SK-N-SH (cell line): Measurements from ENCODE around the gene LBX1. TPM values are rescaled to one million over a fixed set of nuclear protein-coding genes. Genes with fewer than 3 reads are reported as not detected.

Source experiments
- CTCF ChIA-PET: fragments of 300-600, 350-600 bp; formaldehyde crosslinking; extraction: SDS; loops from one replicate; lab custom pipeline; 2021; lab: Yijun Ruan, JAX
- POLR2A ChIA-PET: fragments of 350-600 bp; sonication (Branson Sonifier 250); formaldehyde crosslinking; extraction: SDS; loops from one replicate; lab custom pipeline; 2020; ENCODE audit warnings: antibody characterized with exemption, inconsistent platforms; lab: Yijun Ruan, JAX
- DNase-seq: peaks from one replicate; pipeline ENCODE4 v3.0.0; 2012
- H2AFZ ChIP-seq: fragments of 200-600 bp; sonication (generic); 2 replicates; pipeline ENCODE4 v1.8.1; 2016; ENCODE audit warnings: antibody characterized with exemption, mild to moderate bottlenecking, low read depth
- H3F3A ChIP-seq: fragments of 200-600 bp; sonication (generic); replicated peaks from 2 replicates; pipeline ENCODE3; 2016; ENCODE audit warnings: antibody characterized with exemption, mild to moderate bottlenecking; ENCODE audit not compliant: insufficient read depth
- H3K27ac ChIP-seq, 2 experiments: fragments of 200-500 bp in 1 of 2; fragments of 200-600 bp in 1 of 2; sonication (Bioruptor generic) in 1 of 2; sonication (generic), shearing (Covaris generic) in 1 of 2; 2 replicates each; pipeline versions ENCODE4 v1.5.1 to v1.6.1; 2014 to 2016; ENCODE audit warnings: low read depth in 2 of 2, inconsistent platforms in 1 of 2, low read length in 1 of 2, mild to moderate bottlenecking in 1 of 2, mixed read lengths in 1 of 2
- H3K27me3 ChIP-seq: fragments of 200-600 bp; sonication (generic), shearing (Covaris generic); 2 replicates; pipeline ENCODE4 v1.6.1; 2016; ENCODE audit warnings: mixed run types; ENCODE audit not compliant: insufficient read depth
- H3K36me3 ChIP-seq, 2 experiments: fragments of 200-500 bp in 1 of 2; fragments of 200-600 bp in 1 of 2; sonication (Bioruptor generic) in 1 of 2; sonication (generic) in 1 of 2; replicated peaks in 1 of 2; 2 replicates each; pipeline versions ENCODE3 to v1.5.1; 2014 to 2016; ENCODE audit warnings: low read length in 1 of 2, mild to moderate bottlenecking in 1 of 2; ENCODE audit not compliant: insufficient read depth in 2 of 2, control insufficient read depth in 1 of 2
- H3K4me1 ChIP-seq, 2 experiments: fragments of 200-500 bp in 1 of 2; fragments of 200-600 bp in 1 of 2; sonication (Bioruptor generic) in 1 of 2; sonication (generic), shearing (Covaris generic) in 1 of 2; 2 replicates each; pipeline versions ENCODE4 v1.5.1 to v1.6.1; 2014 to 2016; ENCODE audit warnings: low read depth in 1 of 2, low read length in 1 of 2, mixed run types in 1 of 2; ENCODE audit not compliant: insufficient read depth in 2 of 2, control insufficient read depth in 1 of 2
- H3K4me2 ChIP-seq: fragments of 200-600 bp; sonication (generic), shearing (Covaris generic); 2 replicates; pipeline ENCODE4 v1.6.1; 2017; ENCODE audit warnings: mixed run types
- H3K4me3 ChIP-seq, 2 experiments: fragments of 200-500 bp in 1 of 2; fragments of 200-600 bp in 1 of 2; sonication (Bioruptor generic) in 1 of 2; sonication (generic), shearing (Covaris generic) in 1 of 2; 2 replicates each; pipeline versions ENCODE4 v1.5.1 to v1.8.1; 2014 to 2016; ENCODE audit warnings: low read depth in 2 of 2, inconsistent platforms in 1 of 2, low read length in 1 of 2, mild to moderate bottlenecking in 1 of 2, mixed read lengths in 1 of 2, moderate library complexity in 1 of 2
- H3K79me2 ChIP-seq: fragments of 200-600 bp; sonication (generic); 2 replicates; pipeline ENCODE4 v1.8.1; 2017; ENCODE audit warnings: mild to moderate bottlenecking; ENCODE audit not compliant: insufficient read depth
- H3K9ac ChIP-seq: fragments of 200-600 bp; sonication (generic); 2 replicates; pipeline ENCODE4 v1.6.1; 2017; ENCODE audit warnings: mixed run types
- H3K9me2 ChIP-seq: fragments of 200-600 bp; sonication (generic); 2 replicates; pipeline ENCODE4 v1.6.1; 2017; ENCODE audit warnings: mixed run types
- H3K9me3 ChIP-seq: fragments of 200-600 bp; sonication (generic); 2 replicates; pipeline ENCODE4 v1.6.1; 2017; ENCODE audit warnings: mixed run types, mild to moderate bottlenecking, moderate library complexity
- H4K20me1 ChIP-seq: fragments of 200-600 bp; sonication (generic); 2 replicates; pipeline ENCODE4 v1.6.1; 2017; ENCODE audit warnings: mild to moderate bottlenecking, mixed run types; ENCODE audit not compliant: insufficient read depth
- CHD2 ChIP-seq: fragments of 150-350 bp; IDR thresholded peaks from 2 replicates; pipeline ENCODE4 v1.6.1; 2018; ENCODE audit warnings: low read length; ENCODE audit not compliant: partially characterized antibody
- FOXJ3 ChIP-seq: sonication (generic); formaldehyde crosslinking; IDR thresholded peaks from 2 replicates; pipeline ENCODE4 v1.5.1; 2020; ENCODE audit warnings: mild to moderate bottlenecking, missing genetic modification reagents
- FOXM1 ChIP-seq: IDR thresholded peaks from 2 replicates; pipeline ENCODE4 v1.4.0; 2012; ENCODE audit warnings: low read depth, mild to moderate bottlenecking
- NFIC ChIP-seq: IDR thresholded peaks from 2 replicates; pipeline ENCODE4 v1.4.0; 2012; ENCODE audit warnings: borderline replicate concordance
- NRF1 ChIP-seq: IDR thresholded peaks from 2 replicates; pipeline ENCODE4 v1.6.1; 2012; ENCODE audit warnings: low read depth, mild to moderate bottlenecking, low read length
- REST ChIP-seq: IDR thresholded peaks from 2 replicates; pipeline ENCODE4 v1.6.1; 2012; ENCODE audit warnings: mild to moderate bottlenecking, low read depth, low read length, moderate library complexity
- RFX5 ChIP-seq: IDR thresholded peaks from 2 replicates; pipeline ENCODE4 v1.6.1; 2012; ENCODE audit warnings: mild to moderate bottlenecking, improper control_type of control experiment, low read length
- SIN3A ChIP-seq: IDR thresholded peaks from 2 replicates; pipeline ENCODE4 v1.6.1; 2012; ENCODE audit warnings: low read depth, mild to moderate bottlenecking, low read length, moderate library complexity, borderline replicate concordance
- TAF1 ChIP-seq: IDR thresholded peaks from 2 replicates; pipeline ENCODE4 v1.6.1; 2012; ENCODE audit warnings: low read depth, mild to moderate bottlenecking, low read length, moderate library complexity, borderline replicate concordance
- TEAD4 ChIP-seq: IDR thresholded peaks from 2 replicates; pipeline ENCODE4 v1.4.0; 2012; ENCODE audit warnings: mild to moderate bottlenecking, borderline replicate concordance; ENCODE audit not compliant: insufficient read depth
- WGBS: methylation state at CpG from one replicate; pipeline ENCODE4 v1.1.6; 2017; ENCODE audit warnings: low lambda C conversion rate; 5-methylcytosine and 5-hydroxymethylcytosine counted together
- polyA plus RNA-seq, 3 experiments: library from polyadenylated mRNA; depleted of rRNA; stranded (reverse); fragments of >200 nt; gene quantifications; 2 replicates each; pipeline ENCODE4 v1.2.3, GENCODE V29; 2012
- TF ChIP-seq, protein P1 (sequence below): fragments of 200-600 bp; sonication (generic); IDR thresholded peaks from 2 replicates; pipeline ENCODE4 v1.6.1; 2017; ENCODE audit warnings: antibody characterized with exemption, mild to moderate bottlenecking, moderate library complexity

LBX1 gene
- polyA plus RNA-seq, 1 of the 3 experiments (the other 2 are of a cell fraction): not detected

GRCh38 chr10:101266381-101267289, 37.4 kb upstream of the LBX1 start:
- ChIA-PET CTCF (interaction anchor here (0.9 to 1.1 kb wide), 4 partner anchors 48 to 200 kb away, joined by 3 to 5 read pairs (median 4); no protein-coding TSS in a partner anchor), POLR2A (no interaction called here)
- DNase-seq: no peak

More at GRCh38 chr10:101266381-101267289, 37.4 kb upstream of the LBX1 start:
- H4K20me1 ChIP-seq: no peaks in the 10 kb centered on the region
- H3K79me2 ChIP-seq: no peaks in the 10 kb centered on the region
- no peaks in the 10 kb centered on the region for H3K9me3 ChIP-seq
- no peaks in the 10 kb centered on the region for H3K9me2 ChIP-seq
- 84% methylated on average over 8 of the region's 13 CpGs for WGBS
- no peak for TF ChIP-seq FOXM1
- no peak for TF ChIP-seq FOXJ3 (CRISPR knock-in tag)
- TF ChIP-seq CHD2: no peak
- no peak for TF ChIP-seq SIN3A
- TF ChIP-seq REST: no peak
- no peak for TF ChIP-seq TAF1
- no peak for TF ChIP-seq NFIC
- TF ChIP-seq TEAD4: no peak
- no peak for TF ChIP-seq NRF1
- TF ChIP-seq, protein P1, sequence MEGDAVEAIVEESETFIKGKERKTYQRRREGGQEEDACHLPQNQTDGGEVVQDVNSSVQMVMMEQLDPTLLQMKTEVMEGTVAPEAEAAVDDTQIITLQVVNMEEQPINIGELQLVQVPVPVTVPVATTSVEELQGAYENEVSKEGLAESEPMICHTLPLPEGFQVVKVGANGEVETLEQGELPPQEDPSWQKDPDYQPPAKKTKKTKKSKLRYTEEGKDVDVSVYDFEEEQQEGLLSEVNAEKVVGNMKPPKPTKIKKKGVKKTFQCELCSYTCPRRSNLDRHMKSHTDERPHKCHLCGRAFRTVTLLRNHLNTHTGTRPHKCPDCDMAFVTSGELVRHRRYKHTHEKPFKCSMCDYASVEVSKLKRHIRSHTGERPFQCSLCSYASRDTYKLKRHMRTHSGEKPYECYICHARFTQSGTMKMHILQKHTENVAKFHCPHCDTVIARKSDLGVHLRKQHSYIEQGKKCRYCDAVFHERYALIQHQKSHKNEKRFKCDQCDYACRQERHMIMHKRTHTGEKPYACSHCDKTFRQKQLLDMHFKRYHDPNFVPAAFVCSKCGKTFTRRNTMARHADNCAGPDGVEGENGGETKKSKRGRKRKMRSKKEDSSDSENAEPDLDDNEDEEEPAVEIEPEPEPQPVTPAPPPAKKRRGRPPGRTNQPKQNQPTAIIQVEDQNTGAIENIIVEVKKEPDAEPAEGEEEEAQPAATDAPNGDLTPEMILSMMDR: no peak
- TF ChIP-seq RFX5: no peak
- no peak overlapping the region for H3K9ac ChIP-seq
- H3K27me3 ChIP-seq: peaks cover 8% of the 10 kb centered on the region; the same call in 1 of the 2 replicates
- H3K36me3 ChIP-seq: no peaks in the 10 kb centered on the region
- no peak overlapping the region for H3K4me2 ChIP-seq
- H3F3A ChIP-seq: no peaks in the 10 kb centered on the region
- H3K27ac ChIP-seq: no peak overlapping the region
- no peaks in the 10 kb centered on the region for H3K4me1 ChIP-seq
- no peak overlapping the region for H2AFZ ChIP-seq
- no peak overlapping the region for H3K4me3 ChIP-seq
